ENCODE measurements around the gene FBXO10.
"Not testable (repeated sequence)": the region's sequence is repeated elsewhere in the genome, so short reads cannot be mapped to it uniquely, and the experiment has no call there.

DNA sequence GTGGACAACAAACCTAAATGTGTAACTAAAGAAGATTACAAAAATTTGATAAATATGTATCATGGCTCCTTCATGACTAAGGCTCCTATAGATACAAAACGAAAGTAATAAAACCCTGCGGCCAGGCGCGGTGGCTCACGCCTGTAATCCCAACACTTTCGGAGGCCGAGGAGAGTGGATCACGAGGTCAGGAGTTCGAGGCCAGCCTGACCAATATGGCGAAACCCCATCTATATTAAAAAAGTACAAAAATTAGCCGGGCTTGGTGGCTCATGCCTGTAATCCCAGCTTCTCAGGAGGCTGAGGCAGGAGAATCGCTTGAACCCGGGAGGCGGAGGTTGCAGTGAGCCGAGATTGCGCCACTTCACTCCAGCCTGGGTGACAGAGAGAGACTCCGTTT lies 108.7 kb downstream of the FBXO10 start:
- not testable (repeated sequence) for TF ChIP-seq CTCF (IDR thresholded peaks at IDR 0.05; ENCODE audit: low read depth, low read length); EZH2phosphoT487 (IDR thresholded peaks at IDR 0.05; ENCODE audit: low read depth)

All from OCI-LY3 (cell line).